ENCODE data around the gene IL15RA. TPM values are rescaled to one million over a fixed set of nuclear protein-coding genes. Genes with fewer than 3 reads are reported as not detected.

The IL15RA gene
- total RNA-seq, 4 donors from 2014 or later: 9.0 to 18.6 (median 12.6) TPM

DNA sequence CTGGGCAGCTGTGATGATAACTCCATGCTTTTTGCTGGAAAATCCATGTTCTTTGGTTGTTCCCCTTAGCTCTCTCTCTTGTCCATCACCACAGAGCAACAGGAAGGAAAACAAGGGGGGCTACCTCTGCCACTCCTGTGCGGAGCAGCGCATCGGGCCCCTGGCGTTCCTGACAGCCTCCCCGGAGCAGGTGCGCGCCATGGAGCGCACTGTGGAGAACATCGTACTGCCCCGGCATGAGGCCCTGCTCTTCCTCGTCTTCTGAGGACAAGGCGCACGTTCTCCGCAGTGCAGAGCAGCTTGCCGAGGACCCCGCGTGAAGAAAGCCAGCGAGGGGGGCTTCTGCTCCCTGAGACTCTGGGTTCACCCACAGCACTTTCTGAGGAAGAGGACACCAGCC is 40.3 kb downstream of the IL15RA start:
- no peak overlapping the region for H3K27ac ChIP-seq
- peaks cover 0 to 70% (median 10%) of the 10 kb centered on the region in 3 donors for H3K36me3 ChIP-seq
- no peak for DNase-seq (ENCODE audit: low spot score in 2 of 2)
- 96% methylated on average over 18 of the region's 18 CpGs for WGBS, 2 donors
- peaks cover 0 to 5% (median 1%) of the 10 kb centered on the region in 4 donors for H3K4me1 ChIP-seq
- no peaks in the 10 kb centered on the region for H3K9me3 ChIP-seq
- no peaks in the 10 kb centered on the region for H3K27me3 ChIP-seq
- H3K4me3 ChIP-seq: no peak overlapping the region
- TF ChIP-seq, protein P1, sequence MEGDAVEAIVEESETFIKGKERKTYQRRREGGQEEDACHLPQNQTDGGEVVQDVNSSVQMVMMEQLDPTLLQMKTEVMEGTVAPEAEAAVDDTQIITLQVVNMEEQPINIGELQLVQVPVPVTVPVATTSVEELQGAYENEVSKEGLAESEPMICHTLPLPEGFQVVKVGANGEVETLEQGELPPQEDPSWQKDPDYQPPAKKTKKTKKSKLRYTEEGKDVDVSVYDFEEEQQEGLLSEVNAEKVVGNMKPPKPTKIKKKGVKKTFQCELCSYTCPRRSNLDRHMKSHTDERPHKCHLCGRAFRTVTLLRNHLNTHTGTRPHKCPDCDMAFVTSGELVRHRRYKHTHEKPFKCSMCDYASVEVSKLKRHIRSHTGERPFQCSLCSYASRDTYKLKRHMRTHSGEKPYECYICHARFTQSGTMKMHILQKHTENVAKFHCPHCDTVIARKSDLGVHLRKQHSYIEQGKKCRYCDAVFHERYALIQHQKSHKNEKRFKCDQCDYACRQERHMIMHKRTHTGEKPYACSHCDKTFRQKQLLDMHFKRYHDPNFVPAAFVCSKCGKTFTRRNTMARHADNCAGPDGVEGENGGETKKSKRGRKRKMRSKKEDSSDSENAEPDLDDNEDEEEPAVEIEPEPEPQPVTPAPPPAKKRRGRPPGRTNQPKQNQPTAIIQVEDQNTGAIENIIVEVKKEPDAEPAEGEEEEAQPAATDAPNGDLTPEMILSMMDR (IDR thresholded peaks at IDR 0.05): no peak
- TF ChIP-seq POLR2A (IDR thresholded peaks at IDR 0.05) (no peak), EP300 (IDR thresholded peaks at IDR 0.05) (no peak)

DNA sequence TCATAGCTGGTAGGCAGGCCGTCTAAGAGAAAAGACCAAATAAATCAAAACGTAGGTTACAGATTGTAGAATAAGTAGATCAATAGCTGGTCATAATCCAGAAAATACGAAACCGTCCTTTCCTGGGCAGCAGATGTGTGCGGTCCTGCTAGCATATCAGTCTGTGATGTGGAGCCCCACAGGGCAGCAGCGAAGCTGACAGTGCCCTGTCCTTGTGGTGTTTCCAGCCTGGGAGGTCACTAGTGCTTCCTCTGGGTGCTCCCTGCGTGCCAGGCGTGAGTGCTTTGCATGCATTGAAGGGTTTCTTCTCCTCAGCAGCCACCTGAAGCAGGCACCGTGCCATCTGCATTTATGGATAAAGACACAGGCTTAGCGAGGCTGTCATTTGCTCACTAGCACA is 41.7 kb downstream of the IL15RA start:
- 95 to 96% methylated on average over 10 of the region's 10 CpGs for WGBS, 2 donors
- no peak for DNase-seq (ENCODE audit: low spot score in 2 of 2)
- H3K9me3 ChIP-seq: no peaks in the 10 kb centered on the region
- TF ChIP-seq EP300 (IDR thresholded peaks at IDR 0.05): no peak
- no peaks in the 10 kb centered on the region for H3K4me1 ChIP-seq
- peaks cover 0 to 84% (median 16%) of the 10 kb centered on the region in 3 donors for H3K36me3 ChIP-seq
- H3K4me3 ChIP-seq: no peak overlapping the region
- no peaks in the 10 kb centered on the region for H3K27me3 ChIP-seq
- H3K27ac ChIP-seq: no peak overlapping the region

DNA sequence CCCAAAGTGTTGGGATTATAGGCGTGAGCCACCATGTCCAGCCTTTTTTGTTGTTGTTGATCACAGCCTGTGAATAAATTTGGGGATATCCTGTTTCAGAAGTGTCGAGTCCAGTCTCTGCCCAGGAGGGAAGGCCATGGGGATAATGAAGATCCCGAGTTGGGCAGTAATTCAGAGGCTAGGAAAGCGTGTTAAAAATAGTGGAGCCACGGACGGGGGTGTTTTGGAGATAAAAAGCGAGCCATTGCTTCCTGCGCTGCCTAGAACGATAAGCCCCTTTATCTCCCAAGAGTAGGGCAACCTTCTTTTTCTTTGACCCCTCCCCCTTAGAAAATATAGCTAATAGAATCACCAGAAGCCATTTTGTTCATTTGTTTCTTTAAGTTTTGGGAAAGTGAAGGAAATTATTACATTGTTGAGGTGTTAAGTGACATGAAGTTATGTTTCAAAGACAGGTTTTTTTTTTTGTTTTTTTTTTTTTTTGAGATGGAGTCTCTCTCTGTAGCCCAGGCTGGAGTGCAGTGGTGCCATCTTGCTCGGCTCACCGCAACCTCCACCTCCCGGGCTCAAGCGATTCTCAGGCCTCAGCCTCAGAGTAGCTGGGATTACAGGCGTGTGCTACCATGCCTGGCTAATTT is 43.3 kb downstream of the IL15RA start:
- no peak overlapping the region for H3K27ac ChIP-seq
- no peak for DNase-seq (ENCODE audit: low spot score in 2 of 2)
- no peak overlapping the region for H3K4me3 ChIP-seq
- WGBS, 2 donors: 95 to 96% methylated on average over 14 of the region's 14 CpGs
- H3K4me1 ChIP-seq: peaks cover 0 to 5% (median 2%) of the 10 kb centered on the region in 4 donors
- H3K9me3 ChIP-seq: no peaks in the 10 kb centered on the region
- H3K36me3 ChIP-seq: peaks cover 0 to 98% (median 16%) of the 10 kb centered on the region in 3 donors
- TF ChIP-seq, protein P1 (IDR thresholded peaks at IDR 0.05): no peak
- no peak for TF ChIP-seq EP300 (IDR thresholded peaks at IDR 0.05)
- TF ChIP-seq POLR2A (IDR thresholded peaks at IDR 0.05): no peak
- no peaks in the 10 kb centered on the region for H3K27me3 ChIP-seq

DNA sequence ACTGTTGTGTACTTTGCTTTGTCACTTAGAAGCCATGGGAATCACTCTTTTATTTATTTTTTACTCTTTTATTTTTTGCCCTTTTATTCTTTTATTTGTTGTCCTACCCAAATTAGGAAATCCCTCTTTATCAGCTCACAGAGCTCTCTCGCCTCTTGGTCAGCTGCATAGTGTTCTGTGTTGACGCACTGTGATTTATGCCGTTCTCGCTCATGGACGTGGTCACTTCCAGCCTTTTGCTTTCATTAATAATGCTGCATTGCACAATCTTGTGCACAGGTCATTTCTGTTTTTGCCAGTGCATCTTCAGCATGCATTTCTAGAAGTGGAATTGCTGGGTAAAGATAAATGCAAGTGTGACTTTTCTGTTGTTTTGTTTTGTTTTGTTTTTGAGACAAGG is 45.0 kb downstream of the IL15RA start:
- 86 to 91% methylated on average over 5 of the region's 5 CpGs for WGBS, 2 donors
- Histone ChIP-seq H3K27me3 (no peaks in the 10 kb centered on the region), H3K9me3 (no peaks in the 10 kb centered on the region), H3K27ac (no peak overlapping the region), H3K4me1 (peaks cover 0 to 16% (median 3%) of the 10 kb centered on the region in 4 donors), H3K36me3 (peaks cover 0 to 94% (median 24%) of the 10 kb centered on the region in 3 donors), H3K4me3 (no peak overlapping the region)
- no peak for TF ChIP-seq POLR2A (IDR thresholded peaks at IDR 0.05)
- no peak for TF ChIP-seq EP300 (IDR thresholded peaks at IDR 0.05)
- TF ChIP-seq, protein P1 (IDR thresholded peaks at IDR 0.05): no peak
- DNase-seq (ENCODE audit: low spot score in 2 of 2): no peak

DNA sequence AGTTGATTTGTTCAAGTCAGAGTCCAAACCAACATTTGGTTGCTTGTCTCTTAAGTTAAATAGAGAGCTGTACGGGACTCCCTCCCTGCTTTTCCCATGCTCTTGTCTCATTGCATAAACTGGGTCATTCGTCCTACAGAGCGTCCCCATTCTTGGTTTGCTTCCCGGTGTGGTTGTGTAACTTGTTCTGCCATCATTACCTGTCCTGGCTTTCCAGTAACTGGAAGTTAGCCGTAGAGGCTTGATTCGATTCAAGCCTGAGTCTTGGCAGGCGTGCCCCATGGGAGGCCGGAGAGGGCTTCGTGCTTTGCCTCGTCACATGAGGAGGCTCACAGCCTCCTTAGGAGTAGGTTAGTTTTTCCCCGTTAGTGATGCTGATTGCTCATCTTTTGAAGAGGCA is 47.1 kb downstream of the IL15RA start:
- H3K4me3 ChIP-seq: no peak overlapping the region
- H3K27ac ChIP-seq: no peak overlapping the region
- no peaks in the 10 kb centered on the region for H3K9me3 ChIP-seq
- peaks cover 0 to 94% (median 20%) of the 10 kb centered on the region in 3 donors for H3K36me3 ChIP-seq
- H3K4me1 ChIP-seq: peaks cover 0 to 22% (median 4%) of the 10 kb centered on the region in 4 donors
- no peaks in the 10 kb centered on the region for H3K27me3 ChIP-seq
- DNase-seq (ENCODE audit: low spot score in 2 of 2): no peak
- TF ChIP-seq, protein P1 (IDR thresholded peaks at IDR 0.05): no peak
- no peak for TF ChIP-seq EP300 (IDR thresholded peaks at IDR 0.05)
- TF ChIP-seq POLR2A (IDR thresholded peaks at IDR 0.05): no peak
- WGBS, 2 donors: 85 to 89% methylated on average over 11 of the region's 11 CpGs
